Activated CD4-positive, alpha-beta T cell treated with anti-CD3 and anti-CD28 coated beads, Interleukin-2, amount 50 U/mL, for 48 hours (primary cell): ENCODE results near the gene WIZ.
A peak's percentile ranks its signal among the peaks of the same experiment; 100 is the strongest.

Experiments
- DNase-seq, 2 experiments: peaks; one replicate each; pipeline ENCODE4 v3.0.0-alpha.2; 2020

The WIZ gene

GRCh38 chr19:15443838-15444237 lies 5.9 kb downstream of the WIZ start:
- DNase-seq, result no peak

- no peak for DNase-seq
These were observed 6.4 kb downstream of the WIZ start for GRCh38 chr19:15443325-15443724.

- no peak for DNase-seq
These were observed 7.4 kb downstream of the WIZ start for GRCh38 chr19:15442142-15442920.

GRCh38 chr19:15441317-15441716 lies 8.4 kb downstream of the WIZ start:
- DNase-seq, result no peak

- DNase-seq, result no peak
These were observed 9.7 kb downstream of the WIZ start for GRCh38 chr19:15439821-15440641.

- no peak for DNase-seq
These were observed 10.5 kb downstream of the WIZ start for GRCh38 chr19:15439078-15439799.

GRCh38 chr19:15438577-15438976 lies 11.2 kb downstream of the WIZ start:
- DNase-seq, result no peak

GRCh38 chr19:15438124-15438496 lies 11.6 kb downstream of the WIZ start:
- no peak for DNase-seq

GRCh38 chr19:15437355-15438123 lies 12.2 kb downstream of the WIZ start:
- no peak for DNase-seq

GRCh38 chr19:15436826-15437110 lies 13.0 kb downstream of the WIZ start:
- DNase-seq, result no peak

GRCh38 chr19:15436012-15436825 lies 13.5 kb downstream of the WIZ start:
- DNase-seq, result no peak

GRCh38 chr19:15433519-15434069 lies 16.2 kb downstream of the WIZ start:
- DNase-seq, result no peak

- peak; percentile 93 to 94 for DNase-seq
These were observed 16.9 kb downstream of the WIZ start for GRCh38 chr19:15432629-15433518.

- peak in 1 of 2 experiments; percentile 49 for DNase-seq
These were observed 17.7 kb downstream of the WIZ start for GRCh38 chr19:15432018-15432494.

GRCh38 chr19:15431396-15432017 lies 18.2 kb downstream of the WIZ start:
- DNase-seq, result no peak

GRCh38 chr19:15430526-15431120 lies 19.1 kb downstream of the WIZ start:
- no peak for DNase-seq

GRCh38 chr19:15429825-15430467 lies 19.8 kb downstream of the WIZ start:
- no peak for DNase-seq

GRCh38 chr19:15428956-15429824 lies 20.6 kb downstream of the WIZ start:
- DNase-seq, result no peak
